GM12865 (cell line): ENCODE data around the gene MOB2.
A peak's percentile ranks its signal among the peaks of the same experiment; 100 is the strongest.

Source experiments
- DNase-seq: peaks from one replicate; pipeline ENCODE4 v3.0.0; 2010; ENCODE audit warnings: low read depth
- H3K4me3 ChIP-seq: 2 replicates; pipeline ENCODE4 v1.5.1; 2011; ENCODE audit warnings: mild to moderate bottlenecking, low read depth, low read length, control low read depth
- TF ChIP-seq, protein P1 (sequence below): IDR thresholded peaks from 2 replicates; pipeline ENCODE4 v1.5.1; 2011; ENCODE audit warnings: low read length, control low read depth, low read depth, inconsistent platforms; ENCODE audit not compliant: insufficient read depth; ENCODE audit errors: missing control alignments

Gene MOB2

DNA sequence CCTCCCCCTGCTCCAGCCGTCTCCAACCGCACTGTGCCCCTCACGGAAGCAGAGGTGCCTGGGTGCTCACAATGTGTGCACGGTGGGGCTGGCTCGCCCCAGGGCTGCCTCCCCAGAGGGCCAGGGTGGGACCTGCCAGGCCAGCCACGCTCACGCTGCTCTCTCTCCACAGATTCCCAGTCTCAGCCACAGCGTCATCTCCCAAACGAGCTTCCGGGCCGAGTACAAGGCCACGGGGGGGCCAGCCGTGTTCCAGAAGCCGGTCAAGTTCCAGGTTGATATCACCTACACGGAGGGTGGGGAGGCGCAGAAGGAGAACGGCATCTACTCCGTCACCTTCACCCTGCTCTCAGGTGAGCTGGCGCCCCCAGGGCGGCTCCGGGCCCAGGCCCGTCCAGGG is 30.4 kb downstream of the MOB2 start:
- no peak overlapping the region for H3K4me3 ChIP-seq
- TF ChIP-seq, protein P1, sequence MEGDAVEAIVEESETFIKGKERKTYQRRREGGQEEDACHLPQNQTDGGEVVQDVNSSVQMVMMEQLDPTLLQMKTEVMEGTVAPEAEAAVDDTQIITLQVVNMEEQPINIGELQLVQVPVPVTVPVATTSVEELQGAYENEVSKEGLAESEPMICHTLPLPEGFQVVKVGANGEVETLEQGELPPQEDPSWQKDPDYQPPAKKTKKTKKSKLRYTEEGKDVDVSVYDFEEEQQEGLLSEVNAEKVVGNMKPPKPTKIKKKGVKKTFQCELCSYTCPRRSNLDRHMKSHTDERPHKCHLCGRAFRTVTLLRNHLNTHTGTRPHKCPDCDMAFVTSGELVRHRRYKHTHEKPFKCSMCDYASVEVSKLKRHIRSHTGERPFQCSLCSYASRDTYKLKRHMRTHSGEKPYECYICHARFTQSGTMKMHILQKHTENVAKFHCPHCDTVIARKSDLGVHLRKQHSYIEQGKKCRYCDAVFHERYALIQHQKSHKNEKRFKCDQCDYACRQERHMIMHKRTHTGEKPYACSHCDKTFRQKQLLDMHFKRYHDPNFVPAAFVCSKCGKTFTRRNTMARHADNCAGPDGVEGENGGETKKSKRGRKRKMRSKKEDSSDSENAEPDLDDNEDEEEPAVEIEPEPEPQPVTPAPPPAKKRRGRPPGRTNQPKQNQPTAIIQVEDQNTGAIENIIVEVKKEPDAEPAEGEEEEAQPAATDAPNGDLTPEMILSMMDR: no peak
- no peak for DNase-seq

DNA sequence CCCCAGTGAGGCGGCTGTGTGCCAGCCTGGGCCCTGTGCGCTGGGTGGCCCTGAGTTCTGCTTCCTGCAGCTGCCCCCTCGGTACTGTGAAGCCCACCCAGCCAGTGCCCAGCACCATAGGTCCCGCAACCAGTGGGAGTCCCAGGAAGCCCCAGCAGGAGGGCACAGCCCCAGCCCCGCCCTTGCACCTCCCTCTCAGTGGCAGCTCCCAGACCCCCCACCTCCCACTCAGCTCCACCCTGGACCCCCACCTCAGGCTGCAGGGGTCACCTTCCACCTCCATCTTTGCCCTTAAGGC is 30.9 kb downstream of the MOB2 start:
- no peak for DNase-seq
- TF ChIP-seq, protein P1: no peak
- H3K4me3 ChIP-seq: no peak overlapping the region

DNA sequence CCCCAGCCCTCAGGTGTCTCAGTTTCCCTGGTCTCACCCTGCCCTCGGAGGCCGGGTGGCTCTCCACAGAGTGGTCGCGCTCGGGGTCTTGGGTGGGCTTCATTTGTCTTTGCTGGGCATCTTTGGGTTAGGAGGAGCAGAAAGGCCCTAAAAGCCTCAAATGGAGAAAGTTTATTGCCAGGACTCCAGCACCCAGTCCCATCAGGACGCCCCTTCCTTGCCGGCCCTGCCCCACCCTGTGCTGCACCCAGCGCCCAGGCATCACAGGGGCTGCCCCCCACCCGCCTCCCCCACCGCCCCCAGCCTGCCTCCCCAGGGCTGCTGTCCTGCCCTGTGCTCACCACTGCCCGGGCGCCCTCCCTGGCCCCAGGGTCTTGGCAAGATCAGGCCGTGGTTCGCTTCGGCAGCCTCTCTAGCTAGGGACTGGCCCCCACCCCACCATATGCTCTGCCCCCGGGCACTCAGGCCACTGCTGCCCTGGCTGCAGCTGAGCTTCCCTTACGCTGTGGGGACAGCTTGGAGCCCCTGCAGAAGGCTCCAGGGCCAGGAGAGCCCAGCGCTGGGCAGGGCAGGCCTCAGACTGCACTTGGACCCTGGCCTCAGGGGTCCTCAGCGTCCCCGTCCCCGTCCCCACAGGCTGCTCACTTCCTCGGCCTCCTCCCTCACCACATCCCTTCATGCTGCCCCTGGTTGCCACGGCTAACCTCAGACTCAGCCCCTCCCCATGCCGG is 31.4 kb downstream of the MOB2 start:
- no peak overlapping the region for H3K4me3 ChIP-seq
- TF ChIP-seq, protein P1: no peak
- no peak for DNase-seq

DNA sequence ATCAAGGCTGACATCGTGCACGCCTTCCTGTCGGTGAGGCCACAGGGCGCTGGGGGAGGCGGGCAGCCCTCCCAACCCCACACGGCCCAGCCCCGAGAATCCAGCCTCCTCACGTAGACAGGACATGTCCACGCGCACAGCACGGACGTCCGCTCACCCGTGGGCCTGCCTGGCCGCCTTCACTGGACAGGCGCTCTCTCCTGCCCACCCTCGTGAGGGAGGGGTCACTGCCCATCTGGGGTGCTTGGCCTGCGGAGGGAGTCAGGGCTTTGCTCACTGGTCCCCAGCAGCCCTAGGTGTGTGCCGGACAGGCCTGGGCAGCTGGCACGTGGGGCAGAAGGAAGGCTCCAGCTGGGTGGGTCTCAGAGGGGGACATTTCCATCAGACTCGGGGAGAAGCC is 32.0 kb downstream of the MOB2 start:
- no peak for DNase-seq
- TF ChIP-seq, protein P1: no peak
- no peak overlapping the region for H3K4me3 ChIP-seq

DNA sequence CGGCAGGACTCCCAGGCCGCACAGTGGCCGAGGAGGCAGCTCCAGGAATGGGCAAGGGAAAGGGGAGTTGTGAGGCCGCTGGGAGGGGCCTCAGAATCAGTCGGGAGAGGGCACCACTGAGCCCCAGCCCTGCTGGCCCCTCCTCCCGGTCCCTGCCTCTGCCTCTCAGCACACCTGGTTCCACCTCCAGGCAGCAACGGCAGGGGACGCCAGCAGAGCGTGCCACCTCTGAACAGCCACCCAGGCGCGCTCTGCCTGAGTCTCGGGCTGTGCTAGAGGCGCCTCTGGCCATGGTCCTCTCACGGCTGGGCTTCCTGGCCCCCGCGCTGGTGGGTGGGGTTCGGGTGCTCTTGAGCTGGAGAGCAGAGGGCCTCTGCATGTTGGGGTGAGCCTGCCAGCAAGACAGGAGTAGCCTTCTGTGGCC is 33.0 kb downstream of the MOB2 start:
- DNase-seq: peak; percentile 53
- TF ChIP-seq, protein P1: peak; percentile 68
- no peak overlapping the region for H3K4me3 ChIP-seq

DNA sequence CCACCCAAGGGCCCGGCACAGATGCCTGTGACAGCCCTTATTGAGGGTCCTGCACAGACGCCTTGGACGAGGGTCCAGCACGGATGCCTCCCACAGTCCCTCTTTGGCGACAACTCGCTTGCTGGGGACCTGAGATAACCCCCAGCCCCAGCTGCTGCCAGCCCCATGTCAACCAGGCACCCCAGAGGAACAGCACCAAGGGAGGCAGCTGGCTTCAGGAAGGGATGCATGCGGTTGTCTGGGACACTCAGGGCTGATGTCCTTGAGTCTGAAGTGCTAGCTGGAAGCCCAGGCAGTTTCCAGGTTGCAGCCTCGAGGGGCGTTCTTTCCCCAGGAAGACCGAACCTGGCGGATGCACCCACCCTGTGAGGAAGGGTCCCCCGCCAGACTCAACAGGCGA is 33.8 kb downstream of the MOB2 start:
- no peak for DNase-seq
- H3K4me3 ChIP-seq: no peak overlapping the region
- TF ChIP-seq, protein P1: no peak
